HG03558 (cell line): Measurements from ENCODE around the gene THOC7.

ENCODE experiments used
- ATAC-seq: cut with Tn5 transposase; IDR thresholded peaks from one replicate; pipeline ENCODE4 v1.9.1; 2021; ENCODE audit warnings: moderate number of reproducible peaks; ENCODE audit not compliant: unreplicated experiment; ENCODE audit errors: extremely low read depth

Gene THOC7

GRCh38 chr3:63863150-63864007 is at the start of gene THOC7, which contains the start of gene ATXN7:
TSS of gene THOC7 (minus strand) at chr3:63863805. CDS start at chr3:63863790, 15 bp downstream.
TSS of gene ATXN7 (plus strand) at chr3:63863867. CDS start at chr3:63912599, 48,732 bp downstream.
- peak; percentile 58 for ATAC-seq

GRCh38 chr3:63912768-63913588 is 49.4 kb upstream of the THOC7 start:
- peak; percentile 13 for ATAC-seq

- peak; percentile 62 for ATAC-seq
Measured at GRCh38 chr3:63911873-63912767, 48.5 kb upstream of the THOC7 start, which contains the start of gene SCAANT1. TSS of gene SCAANT1 (minus strand) at chr3:63912383.

GRCh38 chr3:63911509-63911872 is 47.9 kb upstream of the THOC7 start:
- no peak for ATAC-seq

GRCh38 chr3:63910891-63911290 is 47.3 kb upstream of the THOC7 start:
- no peak for ATAC-seq

- no peak for ATAC-seq
Measured at GRCh38 chr3:63910001-63910400, 46.4 kb upstream of the THOC7 start.

GRCh38 chr3:63909431-63909830 is 45.8 kb upstream of the THOC7 start:
- ATAC-seq = no peak

GRCh38 chr3:63908776-63909175 is 45.2 kb upstream of the THOC7 start:
- ATAC-seq = no peak

GRCh38 chr3:63908081-63908736 is 44.6 kb upstream of the THOC7 start:
- no peak for ATAC-seq

- ATAC-seq = no peak
Measured at GRCh38 chr3:63905731-63906620, 42.4 kb upstream of the THOC7 start.

GRCh38 chr3:63900459-63900858 is 36.9 kb upstream of the THOC7 start:
- no peak for ATAC-seq

- ATAC-seq = no peak
Measured at GRCh38 chr3:63900010-63900409, 36.4 kb upstream of the THOC7 start.

- ATAC-seq = no peak
Measured at GRCh38 chr3:63896332-63897030, 32.9 kb upstream of the THOC7 start.

- ATAC-seq = no peak
Measured at GRCh38 chr3:63895422-63896189, 32.0 kb upstream of the THOC7 start.

GRCh38 chr3:63892773-63893352 is 29.3 kb upstream of the THOC7 start:
- ATAC-seq = no peak

- no peak for ATAC-seq
Measured at GRCh38 chr3:63891518-63891917, 27.9 kb upstream of the THOC7 start.

GRCh38 chr3:63886858-63887257 is 23.3 kb upstream of the THOC7 start:
- no peak for ATAC-seq
